ENCODE measurements around the gene MRS2. TPM values are rescaled to one million over a fixed set of nuclear protein-coding genes. Genes with fewer than 3 reads are reported as not detected.

Gene MRS2
- total RNA-seq, 1 donor from 2014 or later, result 23.1 TPM

- no peaks in the 10 kb centered on the region for H3K9me3 ChIP-seq
- peaks cover 3% of the 10 kb centered on the region for H3K4me1 ChIP-seq
- no peak for DNase-seq (ENCODE audit: extremely low spot score in 2 of 2)
- intact Hi-C loops (cut with DNase I), result no loop called here
- no peaks in the 10 kb centered on the region for H3K36me3 ChIP-seq
- no peak for TF ChIP-seq CTCF (IDR thresholded peaks at IDR 0.05)
- TF ChIP-seq POLR2A (IDR thresholded peaks at IDR 0.05), result no peak
- TF ChIP-seq POLR2AphosphoS5 (IDR thresholded peaks at IDR 0.05; ENCODE audit: insufficient read depth in 1 of 2, low read depth in 1 of 2), result no peak
- no peak overlapping the region for H3K4me3 ChIP-seq
- H3K27me3 ChIP-seq, result no peaks in the 10 kb centered on the region
- H3K27ac ChIP-seq, result no peak overlapping the region
Measured at GRCh38 chr6:24460966-24461365, 58.2 kb downstream of the MRS2 start.

- intact Hi-C loops (cut with DNase I), result no loop called here
- DNase-seq (ENCODE audit: extremely low spot score in 2 of 2), result no peak
- Histone ChIP-seq H3K4me3 (no peak overlapping the region), H3K4me1 (peaks cover 3% of the 10 kb centered on the region), H3K9me3 (no peaks in the 10 kb centered on the region), H3K27me3 (no peaks in the 10 kb centered on the region), H3K36me3 (no peaks in the 10 kb centered on the region), H3K27ac (no peak overlapping the region)
- TF ChIP-seq POLR2A (IDR thresholded peaks at IDR 0.05), result no peak
- TF ChIP-seq POLR2AphosphoS5 (IDR thresholded peaks at IDR 0.05; ENCODE audit: insufficient read depth in 1 of 2, low read depth in 1 of 2), result no peak
- no peak for TF ChIP-seq CTCF (IDR thresholded peaks at IDR 0.05)
Measured at GRCh38 chr6:24464253-24465038, 61.7 kb downstream of the MRS2 start.

GRCh38 chr6:24469811-24470210 is 67.1 kb downstream of the MRS2 start:
- H3K9me3 ChIP-seq, result no peaks in the 10 kb centered on the region
- H3K4me1 ChIP-seq, result no peaks in the 10 kb centered on the region
- no peaks in the 10 kb centered on the region for H3K27me3 ChIP-seq
- no peak for DNase-seq (ENCODE audit: extremely low spot score in 2 of 2)
- no peak for TF ChIP-seq CTCF (IDR thresholded peaks at IDR 0.05)
- no peak for TF ChIP-seq POLR2AphosphoS5 (IDR thresholded peaks at IDR 0.05; ENCODE audit: insufficient read depth in 1 of 2, low read depth in 1 of 2)
- no peak for TF ChIP-seq POLR2A (IDR thresholded peaks at IDR 0.05)
- intact Hi-C loops (cut with DNase I), result no loop called here
- no peak overlapping the region for H3K4me3 ChIP-seq
- H3K27ac ChIP-seq, result no peak overlapping the region
- no peaks in the 10 kb centered on the region for H3K36me3 ChIP-seq

GRCh38 chr6:24472181-24472580 is 69.4 kb downstream of the MRS2 start:
- no peak overlapping the region for H3K27ac ChIP-seq
- no peaks in the 10 kb centered on the region for H3K4me1 ChIP-seq
- no peaks in the 10 kb centered on the region for H3K9me3 ChIP-seq
- H3K36me3 ChIP-seq, result no peaks in the 10 kb centered on the region
- TF ChIP-seq CTCF (IDR thresholded peaks at IDR 0.05), result no peak
- no peak for TF ChIP-seq POLR2AphosphoS5 (IDR thresholded peaks at IDR 0.05; ENCODE audit: insufficient read depth in 1 of 2, low read depth in 1 of 2)
- no peak overlapping the region for H3K4me3 ChIP-seq
- intact Hi-C loops (cut with DNase I), result no loop called here
- no peaks in the 10 kb centered on the region for H3K27me3 ChIP-seq
- no peak for DNase-seq (ENCODE audit: extremely low spot score in 2 of 2)

Small RNA genes lying within 50 kb of the gene (small RNA-seq; reads per million reads assigned to genes)
- gene RNU6-391P, result not detected

Other genes starting within 250 kb of the MRS2 start
- gene DCDC2, start 44.9 kb upstream of the MRS2 start, total RNA-seq, result not detected
- 15.7 TPM for gene GPLD1, start 86.6 kb downstream of the MRS2 start, total RNA-seq
- gene ALDH5A1, start 92.0 kb downstream of the MRS2 start, total RNA-seq, result 14.2 TPM
- gene KIAA0319, start 243.3 kb downstream of the MRS2 start, total RNA-seq, result 0.25 TPM